ENCODE data around the gene PRPF39. TPM values are rescaled to one million over a fixed set of nuclear protein-coding genes. Genes with fewer than 3 reads are reported as not detected.

PRPF39 gene
- total and polyA plus RNA-seq, 10 of the 15 experiments (the other 5 are each of a cell fraction or from before 2014, with no cell fraction given), result 22.1 to 91.7 (median 36.9) TPM

Small RNA genes within 50 kb of the gene (small RNA-seq; reads per million reads assigned to genes)
- not detected for gene RF00151
- 426 reads per million, percentile 99 among the genes with 10 or more reads in this experiment for gene SNORD127

Other genes starting within 250 kb of the PRPF39 start
- gene KLHL28, start 122.2 kb upstream of the PRPF39 start, total RNA-seq (2014; rRNA removed), result 4.0 and 4.5 TPM in 2 replicates
- 6.4 and 7.1 TPM in 2 replicates for gene KLHL28, start 122.2 kb upstream of the PRPF39 start, total RNA-seq (2014; rRNA removed; fragmentation: Illumina TruSeq; extraction: Trizol)
- 6.5 and 6.6 TPM in 2 replicates for gene KLHL28, start 122.2 kb upstream of the PRPF39 start, total RNA-seq (2021)
- gene KLHL28, start 122.2 kb upstream of the PRPF39 start, polyA plus RNA-seq (2011; rRNA removed), result 9.8 and 13.2 TPM in 2 replicates
- gene KLHL28, start 122.2 kb upstream of the PRPF39 start, polyA plus RNA-seq (2014; fragmentation: Illumina TruSeq; extraction: Trizol), result 5.5 and 6.1 TPM in 2 replicates
- 1 to 10 TPM; 4.3 to 9.3 TPM for gene KLHL28, start 122.2 kb upstream of the PRPF39 start, polyA plus RNA-seq (2014; fragmentation: Nextera tagmentation; extraction: Ambion mirVana)
- 1.7 and 2.7 TPM in 2 replicates for gene KLHL28, start 122.2 kb upstream of the PRPF39 start, polyA plus RNA-seq (2014; rRNA removed)
- 1 to 10 TPM; 3.2 to 6.3 TPM for gene KLHL28, start 122.2 kb upstream of the PRPF39 start, polyA plus RNA-seq (2016; fragmentation: Nextera tagmentation; extraction: Ambion mirVana)
- gene TOGARAM1, start 121.9 kb upstream of the PRPF39 start, total RNA-seq (2014; rRNA removed), result 7.2 and 7.4 TPM in 2 replicates
- 10.6 and 11.4 TPM in 2 replicates for gene TOGARAM1, start 121.9 kb upstream of the PRPF39 start, total RNA-seq (2014; rRNA removed; fragmentation: Illumina TruSeq; extraction: Trizol)
- gene TOGARAM1, start 121.9 kb upstream of the PRPF39 start, total RNA-seq (2021), result 5.9 and 7.7 TPM in 2 replicates
- 14.4 and 21.6 TPM in 2 replicates for gene TOGARAM1, start 121.9 kb upstream of the PRPF39 start, polyA plus RNA-seq (2011; rRNA removed)
- 10.5 and 14.1 TPM in 2 replicates for gene TOGARAM1, start 121.9 kb upstream of the PRPF39 start, polyA plus RNA-seq (2014; fragmentation: Illumina TruSeq; extraction: Trizol)
- gene TOGARAM1, start 121.9 kb upstream of the PRPF39 start, polyA plus RNA-seq (2014; fragmentation: Nextera tagmentation; extraction: Ambion mirVana), result 1 to 10 TPM; 2.1 to 2.6 TPM
- gene TOGARAM1, start 121.9 kb upstream of the PRPF39 start, polyA plus RNA-seq (2014; rRNA removed), result 3.7 and 4.3 TPM in 2 replicates
- 1 to 10 TPM; 7.2 to 7.6 TPM for gene TOGARAM1, start 121.9 kb upstream of the PRPF39 start, polyA plus RNA-seq (2016; fragmentation: Nextera tagmentation; extraction: Ambion mirVana)
- gene FKBP3, start 50.4 kb downstream of the PRPF39 start, total RNA-seq (2014; rRNA removed), result 65.4 and 67.2 TPM in 2 replicates
- 71.0 and 75.9 TPM in 2 replicates for gene FKBP3, start 50.4 kb downstream of the PRPF39 start, total RNA-seq (2014; rRNA removed; fragmentation: Illumina TruSeq; extraction: Trizol)
- gene FKBP3, start 50.4 kb downstream of the PRPF39 start, total RNA-seq (2021), result 78.7 and 82.0 TPM in 2 replicates
- 83.1 and 148 TPM in 2 replicates for gene FKBP3, start 50.4 kb downstream of the PRPF39 start, polyA plus RNA-seq (2011; rRNA removed)
- gene FKBP3, start 50.4 kb downstream of the PRPF39 start, polyA plus RNA-seq (2014; fragmentation: Illumina TruSeq; extraction: Trizol), result 141 and 149 TPM in 2 replicates
- gene FKBP3, start 50.4 kb downstream of the PRPF39 start, polyA plus RNA-seq (2014; fragmentation: Nextera tagmentation; extraction: Ambion mirVana), result 100 to 1,000 TPM; 148 to 169 TPM
- gene FKBP3, start 50.4 kb downstream of the PRPF39 start, polyA plus RNA-seq (2014; rRNA removed), result 87.9 and 116 TPM in 2 replicates
- gene FKBP3, start 50.4 kb downstream of the PRPF39 start, polyA plus RNA-seq (2016; fragmentation: Nextera tagmentation; extraction: Ambion mirVana), result 100 to 1,000 TPM; 205 to 218 TPM
- gene FANCM, start 51.8 kb downstream of the PRPF39 start, total RNA-seq (2014; rRNA removed), result 10.2 and 12.0 TPM in 2 replicates
- 14.3 and 14.6 TPM in 2 replicates for gene FANCM, start 51.8 kb downstream of the PRPF39 start, total RNA-seq (2014; rRNA removed; fragmentation: Illumina TruSeq; extraction: Trizol)
- 11.4 and 13.0 TPM in 2 replicates for gene FANCM, start 51.8 kb downstream of the PRPF39 start, total RNA-seq (2021)
- gene FANCM, start 51.8 kb downstream of the PRPF39 start, polyA plus RNA-seq (2011; rRNA removed), result 9.8 and 17.1 TPM in 2 replicates
- gene FANCM, start 51.8 kb downstream of the PRPF39 start, polyA plus RNA-seq (2014; fragmentation: Illumina TruSeq; extraction: Trizol), result 7.9 and 8.7 TPM in 2 replicates
- 1 to 10 TPM; 6.4 to 7.7 TPM for gene FANCM, start 51.8 kb downstream of the PRPF39 start, polyA plus RNA-seq (2014; fragmentation: Nextera tagmentation; extraction: Ambion mirVana)
- gene FANCM, start 51.8 kb downstream of the PRPF39 start, polyA plus RNA-seq (2014; rRNA removed), result 7.8 and 9.7 TPM in 2 replicates
- 10 to 100 TPM; 14.0 to 17.6 TPM for gene FANCM, start 51.8 kb downstream of the PRPF39 start, polyA plus RNA-seq (2016; fragmentation: Nextera tagmentation; extraction: Ambion mirVana)
- 46.1 and 61.8 TPM in 2 replicates for gene MIS18BP1, start 169.1 kb downstream of the PRPF39 start, total RNA-seq (2014; rRNA removed)
- 79.9 and 88.0 TPM in 2 replicates for gene MIS18BP1, start 169.1 kb downstream of the PRPF39 start, total RNA-seq (2014; rRNA removed; fragmentation: Illumina TruSeq; extraction: Trizol)
- gene MIS18BP1, start 169.1 kb downstream of the PRPF39 start, total RNA-seq (2021), result 42.8 and 47.2 TPM in 2 replicates
- gene MIS18BP1, start 169.1 kb downstream of the PRPF39 start, polyA plus RNA-seq (2011; rRNA removed), result 69.0 and 141 TPM in 2 replicates
- gene MIS18BP1, start 169.1 kb downstream of the PRPF39 start, polyA plus RNA-seq (2014; fragmentation: Illumina TruSeq; extraction: Trizol), result 63.5 and 75.8 TPM in 2 replicates
- gene MIS18BP1, start 169.1 kb downstream of the PRPF39 start, polyA plus RNA-seq (2014; fragmentation: Nextera tagmentation; extraction: Ambion mirVana), result 10 to 100 TPM; 16.9 to 17.7 TPM
- gene MIS18BP1, start 169.1 kb downstream of the PRPF39 start, polyA plus RNA-seq (2014; rRNA removed), result 32.9 and 50.4 TPM in 2 replicates
- gene MIS18BP1, start 169.1 kb downstream of the PRPF39 start, polyA plus RNA-seq (2016; fragmentation: Nextera tagmentation; extraction: Ambion mirVana), result 10 to 100 TPM; 81.5 to 88.9 TPM